Stimulated activated effector memory CD8-positive, alpha-beta T cell treated with anti-CD3 and anti-CD28 coated beads, Interleukin-12 subunit alpha, Interleukin-12 subunit beta, amount 100 ng/mL, for 72 hours (primary cell): Measurements from ENCODE around the gene PSME3IP1.

ENCODE experiments used
- ATAC-seq: fragments of 150-1000 bp; cut with Tn5 transposase; 2 replicates; pipeline ENCODE4 v1.10.0; 2021
- DNase-seq, 2 donors: peaks; one replicate each; pipeline ENCODE4 v3.0.0; 2021 to 2022; ENCODE audit warnings: low spot score in 2 of 2
- H3K27ac Mint-ChIP-seq: one replicate; pipeline ENCODE4 v1.8.0; 2022; ENCODE audit warnings: mild to moderate bottlenecking, mixed read lengths
- H3K36me3 Mint-ChIP-seq: one replicate; pipeline ENCODE4 v1.8.0; 2022; ENCODE audit warnings: mild to moderate bottlenecking, mixed read lengths
- H3K4me1 Mint-ChIP-seq: one replicate; pipeline ENCODE4 v1.8.0; 2022; ENCODE audit warnings: mixed read lengths
- H3K4me3 Mint-ChIP-seq: one replicate; pipeline ENCODE4 v1.8.0; 2022; ENCODE audit warnings: mild to moderate bottlenecking, mixed read lengths
- H3K9me3 Mint-ChIP-seq: one replicate; pipeline ENCODE4 v1.8.0; 2022; ENCODE audit warnings: mixed read lengths

Gene PSME3IP1, protein sequence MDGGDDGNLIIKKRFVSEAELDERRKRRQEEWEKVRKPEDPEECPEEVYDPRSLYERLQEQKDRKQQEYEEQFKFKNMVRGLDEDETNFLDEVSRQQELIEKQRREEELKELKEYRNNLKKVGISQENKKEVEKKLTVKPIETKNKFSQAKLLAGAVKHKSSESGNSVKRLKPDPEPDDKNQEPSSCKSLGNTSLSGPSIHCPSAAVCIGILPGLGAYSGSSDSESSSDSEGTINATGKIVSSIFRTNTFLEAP

DNA sequence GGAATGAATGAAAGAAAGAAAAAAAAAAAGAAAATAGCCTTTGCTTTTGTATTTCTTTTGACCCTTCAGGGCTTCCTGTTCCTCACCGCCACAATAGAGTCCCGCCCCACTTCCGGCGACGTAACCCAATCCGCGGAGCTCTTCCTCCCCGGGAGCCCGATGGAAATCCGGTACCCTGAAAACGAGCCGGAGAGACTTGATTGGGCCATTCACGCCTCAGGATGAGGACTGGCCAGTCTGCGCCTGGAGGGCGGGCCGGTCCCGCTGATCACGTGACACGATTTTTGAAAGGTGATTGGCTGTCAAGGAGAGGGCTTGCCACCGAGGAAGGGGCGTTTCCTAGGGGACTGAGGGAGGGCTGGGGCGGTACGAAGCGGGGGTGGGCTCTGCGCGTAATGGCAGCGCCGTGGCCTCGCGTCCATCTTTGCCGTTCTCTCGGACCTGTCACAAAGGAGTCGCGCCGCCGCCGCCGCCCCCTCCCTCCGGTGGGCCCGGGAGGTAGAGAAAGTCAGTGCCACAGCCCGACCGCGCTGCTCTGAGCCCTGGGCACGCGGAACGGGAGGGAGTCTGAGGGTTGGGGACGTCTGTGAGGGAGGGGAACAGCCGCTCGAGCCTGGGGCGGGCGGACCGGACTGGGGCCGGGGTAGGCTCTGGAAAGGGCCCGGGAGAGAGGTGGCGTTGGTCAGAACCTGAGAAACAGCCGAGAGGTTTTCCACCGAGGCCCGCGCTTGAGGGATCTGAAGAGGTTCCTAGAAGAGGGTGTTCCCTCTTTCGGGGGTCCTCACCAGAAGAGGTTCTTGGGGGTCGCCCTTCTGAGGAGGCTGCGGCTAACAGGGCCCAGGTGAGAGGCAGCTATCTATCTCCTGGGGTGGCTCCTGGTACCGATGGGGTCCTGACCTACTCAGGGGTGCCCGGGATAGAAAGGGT is at the start of gene PSME3IP1, which contains the start of gene RSPRY1:
TSS of gene PSME3IP1 (minus strand) at position 95 of the 927 bp plus-strand sequence. CDS start 12,185 bp downstream, outside the sequence.
TSS of gene RSPRY1 (plus strand) at position 385 of the 927 bp plus-strand sequence. CDS start 18,330 bp downstream, outside the sequence.
- peak within 1 kb of the TSS; percentile 99 for H3K4me3 Mint-ChIP-seq
- H3K9me3 Mint-ChIP-seq = no peaks in the 10 kb centered on the region
- ATAC-seq (peak; percentile 95), DNase-seq (peak; percentile 98 to 100)
- peaks cover 42% of the 10 kb centered on the region for H3K4me1 Mint-ChIP-seq
- H3K27ac Mint-ChIP-seq = peak within 1 kb of the TSS; percentile 99
- peaks cover 35% of the 10 kb centered on the region for H3K36me3 Mint-ChIP-seq

DNA sequence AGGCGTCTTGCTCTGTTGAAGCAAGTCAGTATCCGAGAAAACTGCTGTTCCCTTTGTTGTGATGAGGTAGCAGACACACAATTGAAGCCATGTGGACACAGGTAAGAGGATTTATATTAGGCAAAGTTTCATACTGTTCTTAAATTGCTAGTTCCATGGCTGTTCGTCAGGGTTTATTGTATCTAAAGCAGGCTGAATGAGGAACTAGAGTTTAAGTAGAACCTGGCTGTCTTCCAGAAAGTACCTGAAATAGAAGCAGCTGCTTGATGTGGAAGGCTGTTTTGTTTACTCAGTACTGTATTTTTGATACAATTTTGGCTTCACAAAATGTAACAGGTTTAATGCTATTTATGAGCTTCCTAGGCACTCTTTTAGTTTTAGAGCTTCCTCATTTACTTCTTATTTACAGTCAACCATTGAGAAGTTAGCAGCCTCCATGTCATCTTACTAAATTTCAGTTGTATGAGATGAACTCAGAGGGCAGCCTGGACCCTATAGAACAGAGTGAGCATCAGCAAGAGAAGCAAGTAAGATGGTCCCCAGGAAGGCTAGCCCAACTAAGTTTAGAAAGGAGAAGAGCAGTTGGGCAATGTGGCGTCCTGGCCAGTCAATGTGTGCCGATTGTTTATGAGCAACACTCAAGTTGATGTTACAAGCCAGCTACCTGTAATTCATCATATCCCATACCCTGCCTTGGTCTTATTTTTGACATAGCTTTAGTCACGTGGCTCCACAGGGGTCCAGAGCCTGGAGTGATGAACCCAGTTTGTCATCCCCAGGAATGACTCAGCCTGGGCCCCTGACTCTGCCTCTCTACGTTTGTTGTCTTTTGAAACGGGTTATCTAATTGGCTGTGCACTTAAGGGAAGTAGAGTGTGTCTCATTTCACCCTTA is 49.5 kb upstream of the PSME3IP1 start:
- DNase-seq (peak in 1 of 2 donors; percentile 63), ATAC-seq (peak; percentile 97)
- Mint-ChIP-seq H3K36me3 (peaks cover 91% of the 10 kb centered on the region), H3K27ac (peak overlapping the region; percentile 89), H3K9me3 (no peaks in the 10 kb centered on the region), H3K4me1 (peaks cover 13% of the 10 kb centered on the region), H3K4me3 (no peak overlapping the region)

DNA sequence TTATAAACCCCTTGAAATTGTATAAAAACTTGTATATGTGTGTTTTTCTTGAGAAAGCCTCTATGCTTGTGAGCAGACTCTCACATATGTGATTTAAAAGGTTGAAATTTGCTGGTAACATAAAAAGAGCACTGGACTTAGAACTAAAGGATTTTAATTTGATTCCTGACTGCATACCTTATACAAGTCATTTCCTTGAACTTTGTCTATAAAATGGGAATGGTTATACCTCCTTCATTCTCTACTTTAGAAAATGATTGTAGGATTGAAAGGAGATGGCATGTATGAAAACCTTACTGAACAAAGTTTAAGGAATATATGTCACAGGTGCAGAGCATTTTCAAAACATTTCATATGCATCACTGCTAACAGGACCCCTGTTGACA is 48.9 kb upstream of the PSME3IP1 start:
- peak overlapping the region; percentile 51 for H3K27ac Mint-ChIP-seq
- peaks cover 13% of the 10 kb centered on the region for H3K4me1 Mint-ChIP-seq

DNA sequence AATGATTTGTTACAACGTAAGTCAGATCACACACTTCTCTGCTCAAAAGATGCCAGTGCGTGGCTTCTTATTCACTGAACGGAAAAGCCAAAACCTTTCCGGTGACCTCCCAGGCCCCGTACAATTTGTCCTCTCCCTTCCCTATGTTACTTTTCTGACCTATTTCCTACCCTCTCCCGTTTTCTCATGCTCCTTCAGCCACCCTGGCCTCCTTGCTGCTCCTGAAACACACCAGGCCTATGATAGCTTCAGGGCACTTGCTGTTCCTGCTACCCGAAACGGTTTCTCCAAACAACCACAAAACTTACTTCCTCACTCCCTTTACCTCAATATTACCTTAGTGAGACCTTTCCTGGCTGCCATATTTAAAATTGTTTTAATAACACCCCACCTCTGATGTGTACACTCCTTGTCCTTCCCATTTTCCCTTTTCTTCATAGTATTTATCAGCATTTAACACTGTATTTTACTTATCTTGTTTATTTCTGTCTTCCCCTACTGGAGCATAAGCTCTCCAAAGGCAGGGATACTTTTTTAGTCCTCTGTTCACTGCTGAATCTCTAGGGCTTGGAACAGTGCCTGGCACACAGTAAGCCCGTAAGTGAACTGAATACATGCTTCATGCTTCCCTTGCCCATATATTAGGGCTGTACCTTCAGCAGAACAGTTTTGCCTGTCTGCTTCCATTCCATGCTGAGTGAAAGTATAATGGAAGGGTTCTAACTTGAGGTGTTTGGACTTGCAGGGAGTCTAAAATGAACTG is 48.3 kb upstream of the PSME3IP1 start:
- ATAC-seq = no peak
- H3K27ac Mint-ChIP-seq = peak overlapping the region; percentile 51
- no peaks in the 10 kb centered on the region for H3K9me3 Mint-ChIP-seq

More for the DNA sequence above, 48.9 kb upstream of the PSME3IP1 start:
- DNase-seq = no peak
- peaks cover 96% of the 10 kb centered on the region for H3K36me3 Mint-ChIP-seq
- no peak overlapping the region for H3K4me3 Mint-ChIP-seq
- ATAC-seq = no peak
- H3K9me3 Mint-ChIP-seq = no peaks in the 10 kb centered on the region

DNA sequence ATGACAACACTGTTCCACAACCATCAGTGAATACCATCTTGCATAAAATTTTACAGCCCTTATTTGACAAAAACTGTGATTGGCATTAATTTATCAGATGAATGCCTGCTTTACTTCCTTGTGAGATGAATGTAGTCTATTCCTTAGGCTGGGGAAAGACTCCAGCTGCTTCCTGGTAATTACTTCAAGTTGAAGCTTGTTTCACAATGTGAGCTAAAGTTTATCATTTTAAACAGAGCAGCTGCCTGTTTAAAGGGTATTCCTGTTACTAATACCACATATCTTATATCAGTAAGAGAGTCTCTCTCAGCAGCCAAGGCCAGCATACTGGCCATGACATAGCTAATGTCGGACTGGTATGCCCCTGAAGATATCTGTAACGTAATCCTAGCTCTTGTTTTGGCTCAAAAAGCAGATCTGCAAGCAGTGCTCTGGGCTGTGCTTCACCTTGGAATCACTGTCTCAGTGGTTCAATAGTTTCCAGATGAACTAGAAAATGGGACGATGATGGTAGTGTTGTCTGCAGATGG is 46.0 kb upstream of the PSME3IP1 start:
- ATAC-seq (no peak), DNase-seq (no peak)
- H3K9me3 Mint-ChIP-seq = no peaks in the 10 kb centered on the region
- H3K4me1 Mint-ChIP-seq = peaks cover 13% of the 10 kb centered on the region
- no peak overlapping the region for H3K4me3 Mint-ChIP-seq
- H3K27ac Mint-ChIP-seq = no peak overlapping the region
- peaks cover 99% of the 10 kb centered on the region for H3K36me3 Mint-ChIP-seq

More for the DNA sequence above, 48.3 kb upstream of the PSME3IP1 start:
- H3K36me3 Mint-ChIP-seq = peaks cover 96% of the 10 kb centered on the region
- H3K4me1 Mint-ChIP-seq = peaks cover 13% of the 10 kb centered on the region
- DNase-seq = no peak
- H3K4me3 Mint-ChIP-seq = no peak overlapping the region

DNA sequence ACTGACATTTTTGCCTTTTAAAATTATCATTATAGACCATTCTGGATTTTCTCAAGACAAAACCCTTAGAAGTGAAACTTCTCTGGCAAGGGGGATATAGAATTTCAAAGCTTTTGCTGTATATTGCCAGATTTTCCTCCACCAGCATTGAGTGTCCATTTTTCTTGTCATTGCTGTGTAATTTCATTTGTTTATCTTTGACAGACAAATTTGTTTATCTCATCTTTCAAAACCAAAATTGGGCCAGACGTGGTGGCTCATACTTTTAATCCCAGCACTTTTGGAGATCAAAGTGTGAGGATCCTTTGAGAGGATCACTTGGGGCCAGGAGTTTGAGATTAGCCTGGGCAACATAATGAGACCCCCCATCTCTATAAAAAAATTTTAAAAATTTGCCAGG is 43.2 kb upstream of the PSME3IP1 start:
- no peak overlapping the region for H3K27ac Mint-ChIP-seq
- no peak for ATAC-seq
- no peaks in the 10 kb centered on the region for H3K4me1 Mint-ChIP-seq
- H3K9me3 Mint-ChIP-seq = no peaks in the 10 kb centered on the region
- DNase-seq = no peak
- peaks cover 99% of the 10 kb centered on the region for H3K36me3 Mint-ChIP-seq
- no peak overlapping the region for H3K4me3 Mint-ChIP-seq

DNA sequence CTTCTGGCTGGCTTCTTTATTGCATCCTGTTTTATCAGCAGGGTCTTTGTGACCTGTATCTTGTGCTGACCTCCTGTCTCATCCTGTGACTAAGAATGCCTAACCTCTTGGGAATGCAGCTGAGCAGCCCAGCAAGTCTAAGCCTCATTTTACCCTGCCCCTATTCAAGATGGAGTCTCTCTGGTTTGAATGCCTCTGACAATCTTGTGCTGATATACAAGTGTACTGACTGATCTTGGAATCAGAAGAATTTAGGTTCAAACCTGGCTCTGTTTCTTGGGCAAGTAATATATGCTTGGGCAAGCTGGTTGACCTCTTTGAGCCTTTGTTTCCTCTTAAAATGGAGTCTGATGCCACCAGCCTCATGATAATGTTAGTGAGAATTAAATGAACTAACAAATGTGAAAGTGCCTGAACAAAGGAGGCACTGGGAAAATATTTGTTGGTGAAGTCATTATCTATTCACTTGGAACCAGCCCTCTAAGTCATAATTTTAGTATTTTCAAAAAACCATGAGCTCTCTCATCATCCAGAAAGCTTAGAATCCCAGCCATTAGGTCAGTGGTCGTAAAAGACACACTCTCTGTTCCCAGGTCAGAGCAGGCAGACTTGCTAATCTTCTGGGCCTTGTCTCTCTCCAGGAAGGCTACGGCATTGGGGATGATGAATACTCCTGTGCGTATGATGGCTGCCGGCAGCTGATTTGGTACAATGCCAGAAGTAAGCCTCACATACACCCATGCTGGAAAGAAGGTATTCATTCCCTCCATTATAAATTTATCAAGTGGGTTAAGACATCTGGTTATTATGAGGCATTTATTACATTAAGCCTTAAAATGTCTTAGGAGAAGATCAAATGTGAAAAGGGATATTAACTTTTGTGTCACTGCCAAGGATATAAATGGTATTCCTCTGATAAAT is 41.1 kb upstream of the PSME3IP1 start:
- peak overlapping the region; percentile 43 for H3K27ac Mint-ChIP-seq
- DNase-seq = no peak
- H3K36me3 Mint-ChIP-seq = peaks cover 100% of the 10 kb centered on the region
- no peak overlapping the region for H3K4me3 Mint-ChIP-seq
- H3K4me1 Mint-ChIP-seq = no peaks in the 10 kb centered on the region
- no peaks in the 10 kb centered on the region for H3K9me3 Mint-ChIP-seq
- ATAC-seq = no peak

DNA sequence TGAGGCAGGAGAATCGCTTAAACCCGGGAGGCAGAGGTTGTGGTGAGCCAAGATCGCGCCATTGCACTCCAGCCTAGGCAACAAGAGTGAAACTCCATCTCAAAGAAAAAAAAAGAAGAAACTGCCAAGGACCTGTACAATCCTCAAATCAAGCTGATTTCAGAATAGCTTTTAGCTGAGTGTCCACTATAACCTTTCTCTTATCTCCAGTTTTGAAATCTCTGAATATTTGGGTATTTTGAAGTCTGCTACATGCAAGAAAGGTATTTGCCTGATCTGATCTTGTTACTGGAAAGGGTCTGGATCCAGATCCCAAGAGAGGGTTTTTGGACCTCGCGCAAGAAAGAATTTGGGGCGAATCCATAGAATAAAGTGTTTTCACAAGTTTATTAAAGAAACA is 40.1 kb upstream of the PSME3IP1 start:
- peaks cover 100% of the 10 kb centered on the region for H3K36me3 Mint-ChIP-seq

DNA sequence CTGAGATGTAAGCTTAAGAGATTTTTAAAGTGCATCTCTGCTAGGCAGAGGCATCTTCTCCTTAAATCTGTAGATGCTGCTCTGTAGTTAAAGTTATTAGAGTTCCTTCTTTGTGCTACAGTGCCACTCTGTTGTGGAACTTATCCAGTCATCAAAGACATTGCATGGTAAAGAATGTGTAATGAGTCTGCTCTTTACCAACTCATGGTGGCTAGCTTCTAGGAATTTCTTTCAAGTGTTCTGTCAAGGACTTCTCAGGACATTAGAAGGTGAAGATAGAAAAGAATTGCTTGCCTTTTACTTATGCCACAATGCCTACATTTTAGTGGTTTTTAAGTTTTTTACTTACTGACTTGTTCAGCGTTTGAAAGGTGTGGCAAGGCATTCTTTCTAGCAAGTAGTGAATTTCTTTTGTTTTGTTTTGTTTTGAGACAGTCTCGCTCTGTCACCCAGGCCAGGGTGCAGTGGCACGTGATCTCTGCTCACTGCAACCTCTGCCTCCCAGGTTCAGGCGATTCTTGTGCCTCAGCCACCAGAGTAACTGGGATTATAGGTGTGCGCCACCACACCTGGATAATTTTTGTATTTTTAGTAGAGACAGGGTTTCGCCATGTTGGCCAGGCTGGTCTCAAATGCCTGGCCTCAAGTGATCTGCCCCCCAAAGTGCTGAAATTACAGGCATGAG is 39.0 kb upstream of the PSME3IP1 start:
- Mint-ChIP-seq H3K4me1 (no peaks in the 10 kb centered on the region), H3K9me3 (no peaks in the 10 kb centered on the region), H3K27ac (no peak overlapping the region), H3K36me3 (peaks cover 100% of the 10 kb centered on the region), H3K4me3 (no peak overlapping the region)
- no peak for DNase-seq
- ATAC-seq = no peak

More for the DNA sequence above, 40.1 kb upstream of the PSME3IP1 start:
- Mint-ChIP-seq H3K27ac (no peak overlapping the region), H3K4me3 (no peak overlapping the region), H3K4me1 (no peaks in the 10 kb centered on the region), H3K9me3 (no peaks in the 10 kb centered on the region)
- ATAC-seq = no peak
- no peak for DNase-seq

DNA sequence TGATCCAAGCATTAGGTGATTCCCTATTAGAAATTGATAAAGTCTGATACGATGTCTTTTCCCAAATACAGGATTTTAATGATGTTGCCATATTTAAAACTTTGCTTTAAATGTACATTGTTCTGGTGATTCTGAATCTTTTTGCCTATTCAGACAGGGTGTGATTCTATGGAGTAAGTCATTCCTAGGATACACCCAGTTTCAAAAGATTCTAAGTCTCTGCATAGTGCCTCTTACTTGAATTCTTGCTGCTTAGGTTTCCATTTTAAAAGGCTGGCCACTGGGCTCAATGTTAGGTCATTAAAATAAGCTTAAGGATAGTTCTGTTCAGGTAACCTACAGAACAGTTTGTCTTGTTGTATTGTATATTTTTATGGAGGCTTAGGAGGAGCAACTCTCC is 37.2 kb upstream of the PSME3IP1 start:
- Mint-ChIP-seq H3K4me1 (no peaks in the 10 kb centered on the region), H3K4me3 (no peak overlapping the region), H3K9me3 (no peaks in the 10 kb centered on the region), H3K27ac (no peak overlapping the region), H3K36me3 (peaks cover 100% of the 10 kb centered on the region)
- DNase-seq = no peak
- ATAC-seq = no peak

DNA sequence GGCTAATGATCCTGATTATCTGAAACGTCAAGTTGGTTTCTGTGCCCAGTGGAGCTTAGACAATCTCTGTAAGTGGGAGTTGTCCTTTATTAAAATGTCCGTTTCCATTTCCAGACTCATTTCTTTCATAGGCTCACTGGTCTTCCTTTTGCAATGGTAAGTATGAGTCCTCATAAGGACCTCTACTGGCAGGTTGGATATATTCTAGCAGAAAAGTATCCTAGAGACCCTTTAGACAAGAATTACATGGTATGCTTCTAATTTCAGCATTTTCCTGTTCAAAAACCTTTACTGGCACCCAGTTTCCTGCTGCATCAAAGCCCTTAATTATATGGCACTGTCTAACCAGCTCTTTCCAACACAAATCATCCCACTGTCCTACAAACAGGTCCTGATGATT is 31.1 kb upstream of the PSME3IP1 start:
- ATAC-seq (no peak), DNase-seq (no peak)
- Mint-ChIP-seq H3K27ac (no peak overlapping the region), H3K36me3 (peaks cover 100% of the 10 kb centered on the region), H3K4me3 (no peak overlapping the region), H3K4me1 (no peaks in the 10 kb centered on the region), H3K9me3 (peaks cover 9% of the 10 kb centered on the region)

DNA sequence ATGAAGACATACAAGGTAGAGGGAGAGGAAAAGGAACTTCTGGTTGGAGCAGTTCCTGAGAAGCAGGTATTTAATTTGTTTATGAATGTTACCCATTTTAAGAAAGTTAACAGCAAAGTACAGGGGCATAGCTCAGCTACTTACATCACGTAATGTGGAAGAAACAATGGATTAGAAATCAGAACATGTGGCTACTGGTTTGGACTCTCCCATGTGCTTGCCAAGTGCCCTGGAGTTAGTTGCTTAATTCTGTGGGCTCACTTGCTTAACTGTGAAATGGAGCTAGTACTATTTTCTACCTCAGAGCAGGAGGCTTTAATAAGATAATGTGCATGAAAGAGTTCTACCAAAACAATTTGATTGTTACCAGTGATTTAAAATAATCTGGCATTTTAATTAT is 27.6 kb upstream of the PSME3IP1 start:
- peaks cover 9% of the 10 kb centered on the region for H3K9me3 Mint-ChIP-seq
- no peak for ATAC-seq
- no peak for DNase-seq
- H3K4me1 Mint-ChIP-seq = no peaks in the 10 kb centered on the region
- H3K36me3 Mint-ChIP-seq = peaks cover 100% of the 10 kb centered on the region
- H3K27ac Mint-ChIP-seq = no peak overlapping the region
- H3K4me3 Mint-ChIP-seq = no peak overlapping the region

DNA sequence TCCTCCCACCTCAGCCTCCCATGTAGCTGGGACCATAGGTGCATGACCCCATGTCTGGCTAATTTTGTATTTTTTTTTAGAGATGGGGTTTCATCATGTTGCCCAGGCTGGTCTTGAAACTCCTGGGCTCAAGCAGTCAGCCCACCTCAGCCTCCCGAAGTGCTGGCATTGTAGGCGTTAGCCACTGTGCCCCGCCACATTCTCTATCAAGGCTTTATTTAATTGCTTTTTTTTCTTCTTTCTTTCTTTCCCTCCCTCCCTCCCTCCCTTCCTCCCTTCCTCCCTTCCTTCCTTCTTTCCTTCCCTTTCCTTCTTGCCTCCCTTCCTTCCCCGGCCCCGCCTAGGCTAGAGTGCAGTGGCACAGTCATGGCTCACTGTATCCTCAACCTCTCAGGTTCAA is 23.9 kb upstream of the PSME3IP1 start:
- DNase-seq (no peak), ATAC-seq (no peak)
- Mint-ChIP-seq H3K4me3 (no peak overlapping the region), H3K4me1 (no peaks in the 10 kb centered on the region), H3K9me3 (no peaks in the 10 kb centered on the region), H3K36me3 (peaks cover 96% of the 10 kb centered on the region), H3K27ac (no peak overlapping the region)
